ENCODE data around the gene SST.

DNA sequence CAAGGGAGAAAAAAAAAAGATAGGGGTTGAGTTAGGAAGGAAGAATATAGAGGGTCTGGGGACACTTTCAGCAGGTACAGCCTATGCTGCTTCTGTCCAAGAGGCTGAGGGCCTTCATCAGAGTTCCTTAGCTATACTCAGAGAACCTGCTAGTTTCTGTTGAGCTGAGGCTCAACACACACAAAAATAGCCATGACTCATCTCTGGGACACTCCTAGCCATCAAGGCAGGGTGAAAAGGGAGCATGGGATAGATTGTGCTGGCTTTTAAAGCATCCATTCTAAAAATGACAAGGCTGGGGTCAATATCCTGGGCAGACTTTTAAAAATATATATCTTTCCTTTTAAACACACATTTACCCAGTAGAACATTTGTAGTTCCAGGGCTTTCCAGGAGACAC lies 35.0 kb upstream of the SST start:
- TF ChIP-seq, protein P1, sequence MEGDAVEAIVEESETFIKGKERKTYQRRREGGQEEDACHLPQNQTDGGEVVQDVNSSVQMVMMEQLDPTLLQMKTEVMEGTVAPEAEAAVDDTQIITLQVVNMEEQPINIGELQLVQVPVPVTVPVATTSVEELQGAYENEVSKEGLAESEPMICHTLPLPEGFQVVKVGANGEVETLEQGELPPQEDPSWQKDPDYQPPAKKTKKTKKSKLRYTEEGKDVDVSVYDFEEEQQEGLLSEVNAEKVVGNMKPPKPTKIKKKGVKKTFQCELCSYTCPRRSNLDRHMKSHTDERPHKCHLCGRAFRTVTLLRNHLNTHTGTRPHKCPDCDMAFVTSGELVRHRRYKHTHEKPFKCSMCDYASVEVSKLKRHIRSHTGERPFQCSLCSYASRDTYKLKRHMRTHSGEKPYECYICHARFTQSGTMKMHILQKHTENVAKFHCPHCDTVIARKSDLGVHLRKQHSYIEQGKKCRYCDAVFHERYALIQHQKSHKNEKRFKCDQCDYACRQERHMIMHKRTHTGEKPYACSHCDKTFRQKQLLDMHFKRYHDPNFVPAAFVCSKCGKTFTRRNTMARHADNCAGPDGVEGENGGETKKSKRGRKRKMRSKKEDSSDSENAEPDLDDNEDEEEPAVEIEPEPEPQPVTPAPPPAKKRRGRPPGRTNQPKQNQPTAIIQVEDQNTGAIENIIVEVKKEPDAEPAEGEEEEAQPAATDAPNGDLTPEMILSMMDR (IDR thresholded peaks at IDR 0.05): no peak
- TF ChIP-seq POLR2A (IDR thresholded peaks at IDR 0.05): no peak

All from esophagus squamous epithelium (tissue), 4 donors.